Heart right ventricle (tissue), 16 donors: ENCODE data around the gene AGAP1. TPM values are rescaled to one million over a fixed set of nuclear protein-coding genes. Genes with fewer than 3 reads are reported as not detected.

ENCODE experiments used
- ATAC-seq, 8 donors: fragments of 200-7000 bp; cut with Tn5 transposase; one replicate each; pipeline ENCODE4 v1.9.1; 2020; ENCODE audit warnings: mild to moderate bottlenecking in 8 of 8, moderate library complexity in 8 of 8, moderate number of reproducible peaks in 1 of 8
- DNase-seq, 2 donors: peaks; one replicate each; pipeline ENCODE4 v3.0.0-alpha.2; 2020
- H3K27ac ChIP-seq, 10 donors: fragments of 200-600 bp; sonication (generic) in 2 of 10; one replicate each; pipeline versions ENCODE4 v1.5.0 to v1.8.0; 2020 to 2022; ENCODE audit warnings: mild to moderate bottlenecking in 3 of 10
- H3K27me3 ChIP-seq, 7 donors: fragments of 200-600 bp; one replicate each; pipeline ENCODE4 v1.8.0; 2021 to 2022; ENCODE audit warnings: mild to moderate bottlenecking in 2 of 7
- H3K36me3 ChIP-seq, 9 donors: fragments of 200-600 bp; sonication (generic) in 1 of 9; one replicate each; pipeline versions ENCODE4 v1.5.0 to v1.8.0; 2020 to 2022; ENCODE audit warnings: mild to moderate bottlenecking in 2 of 9
- H3K4me1 ChIP-seq, 9 donors: fragments of 200-600 bp; sonication (generic) in 1 of 9; one replicate each; pipeline versions ENCODE4 v1.5.0 to v1.8.0; 2020 to 2022; ENCODE audit warnings: mild to moderate bottlenecking in 4 of 9
- H3K4me3 ChIP-seq, 10 donors: fragments of 200-600 bp; sonication (generic) in 2 of 10; one replicate each; pipeline versions ENCODE4 v1.5.0 to v1.8.0; 2020 to 2022; ENCODE audit warnings: mild to moderate bottlenecking in 7 of 10, moderate library complexity in 2 of 10
- H3K9me3 ChIP-seq, 11 donors: fragments of 200-600 bp in 10 of 11; sonication (generic) in 2 of 11; one replicate each; pipeline versions ENCODE4 v1.5.0 to v1.8.0; 2013 to 2022; ENCODE audit warnings: mild to moderate bottlenecking in 2 of 11, control low read depth in 1 of 11, moderate library complexity in 1 of 11
- WGBS, 2 donors: extraction: QIAGEN DNeasy Blood & Tissue Kit; methylation state at CpG; one replicate each; pipeline ENCODE4 v1.1.7; 2013; ENCODE audit warnings: inconsistent platforms in 1 of 2; 5-methylcytosine and 5-hydroxymethylcytosine counted together
- intact Hi-C, 10 donors: fragments of 100-400 bp; cut with DNase I; formaldehyde crosslinking; loops; one replicate each; pipeline versions ENCODE4 v1.11.1 to v1.14.2; 2022
- polyA plus RNA-seq, 2 donors: library from polyadenylated mRNA; stranded (reverse); fragments of 200-250 nt; gene quantifications; one replicate each; pipeline ENCODE4 v1.2.3, GENCODE V29; 2013
- total RNA-seq, 10 donors: library from RNA; stranded (reverse); fragmentation: NEBNext Ultra II Directional in 3 of 10; extraction: Animal tissue kit (Norgen Biotek cat#: 25700) in 3 of 10; gene quantifications; one replicate each; pipeline versions ENCODE4 v1.2.1 to v1.2.4, GENCODE V29; 2021 to 2023
- TF ChIP-seq, protein P1 (sequence below), 9 donors: fragments of 200-600 bp; sonication (generic) in 2 of 9; IDR thresholded peaks; one replicate each; pipeline versions ENCODE4 v1.5.0 to v1.8.0; 2021 to 2022; ENCODE audit warnings: antibody characterized with exemption in 9 of 9, mild to moderate bottlenecking in 5 of 9, moderate library complexity in 1 of 9
- donor health status: Arrhythmogenic right ventricular cardiomyopathy.
- donor health status: ischemic (EF 13 %, LVEDD 7.1; RV severe dilation, severe dysfunction).
- donor health status: healthy with polysubstance abuse.
- donor health status: DM: no; HTN: yes; CAD: no.
- donor health status: DM: no; HTN: no; CAD: no.
- donor health status: ischemic (EF 25% LVEDD 6.9; RV normal size, moderate dysfunction).
- donor health status: ischemic (EF 25% LVEDD 5.7; RV mildly dilated, moderate dysfunction).
- donor health status: healthy.
- donor health status: DM: yes; HTN: yes; CAD: no.
- donor health status: Ischemic cardiomyopathy.
- donor health status: ischemic (EF 35%, LVEDD 5.7; RV mildly dilated, moderate dysfunction).
- donor health status: nonischemic (EF 11% LVEDD 7.7; RV severe dilation, severe dysfunction).
- donor health status: DM: yes; HTN: yes; CAD: no.
- donor health status: PGD.
- donor health status: ischemic (EF 29% LVEDD 5.4; RV normal size, mild dysfunction).
- donor health status: nonischemic (EF 23%, LVEDD 6.1; RV moderate dilation, normal function).

Gene AGAP1
- total and polyA plus RNA-seq, 12 donors, result 3.5 to 29.2 (median 19.4) TPM

- Histone ChIP-seq H3K4me1 (peaks cover 0 to 10% (median 6%) of the 10 kb centered on the region in 9 donors), H3K36me3 (no peaks in the 10 kb centered on the region), H3K27me3 (no peaks in the 10 kb centered on the region), H3K9me3 (peaks cover 0 to 5% (median 0%) of the 10 kb centered on the region in 11 donors), H3K4me3 (no peak overlapping the region), H3K27ac (no peak overlapping the region)
- ATAC-seq, result no peak
- intact Hi-C loops, result no loop called here
- TF ChIP-seq, protein P1, sequence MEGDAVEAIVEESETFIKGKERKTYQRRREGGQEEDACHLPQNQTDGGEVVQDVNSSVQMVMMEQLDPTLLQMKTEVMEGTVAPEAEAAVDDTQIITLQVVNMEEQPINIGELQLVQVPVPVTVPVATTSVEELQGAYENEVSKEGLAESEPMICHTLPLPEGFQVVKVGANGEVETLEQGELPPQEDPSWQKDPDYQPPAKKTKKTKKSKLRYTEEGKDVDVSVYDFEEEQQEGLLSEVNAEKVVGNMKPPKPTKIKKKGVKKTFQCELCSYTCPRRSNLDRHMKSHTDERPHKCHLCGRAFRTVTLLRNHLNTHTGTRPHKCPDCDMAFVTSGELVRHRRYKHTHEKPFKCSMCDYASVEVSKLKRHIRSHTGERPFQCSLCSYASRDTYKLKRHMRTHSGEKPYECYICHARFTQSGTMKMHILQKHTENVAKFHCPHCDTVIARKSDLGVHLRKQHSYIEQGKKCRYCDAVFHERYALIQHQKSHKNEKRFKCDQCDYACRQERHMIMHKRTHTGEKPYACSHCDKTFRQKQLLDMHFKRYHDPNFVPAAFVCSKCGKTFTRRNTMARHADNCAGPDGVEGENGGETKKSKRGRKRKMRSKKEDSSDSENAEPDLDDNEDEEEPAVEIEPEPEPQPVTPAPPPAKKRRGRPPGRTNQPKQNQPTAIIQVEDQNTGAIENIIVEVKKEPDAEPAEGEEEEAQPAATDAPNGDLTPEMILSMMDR (IDR thresholded peaks at IDR 0.05), result no peak
- WGBS, 2 donors, result 92 to 97% methylated on average over 11 of the region's 11 CpGs
- no peak for DNase-seq
These were observed 587.3 kb downstream of the AGAP1 start for GRCh38 chr2:236081171-236081570.

- Histone ChIP-seq H3K4me1 (peaks cover 0 to 16% (median 7%) of the 10 kb centered on the region in 9 donors), H3K27me3 (no peaks in the 10 kb centered on the region), H3K27ac (no peak overlapping the region), H3K36me3 (no peaks in the 10 kb centered on the region), H3K4me3 (no peak overlapping the region), H3K9me3 (peaks cover 0 to 5% (median 0%) of the 10 kb centered on the region in 11 donors)
- no peak for ATAC-seq
- no peak for DNase-seq
- TF ChIP-seq, protein P1 (IDR thresholded peaks at IDR 0.05), result no peak
- intact Hi-C loops, result no loop called here
- WGBS, 2 donors, result 84 to 86% methylated on average over 8 of the region's 8 CpGs
These were observed 588.2 kb downstream of the AGAP1 start for GRCh38 chr2:236082061-236082460.

DNA sequence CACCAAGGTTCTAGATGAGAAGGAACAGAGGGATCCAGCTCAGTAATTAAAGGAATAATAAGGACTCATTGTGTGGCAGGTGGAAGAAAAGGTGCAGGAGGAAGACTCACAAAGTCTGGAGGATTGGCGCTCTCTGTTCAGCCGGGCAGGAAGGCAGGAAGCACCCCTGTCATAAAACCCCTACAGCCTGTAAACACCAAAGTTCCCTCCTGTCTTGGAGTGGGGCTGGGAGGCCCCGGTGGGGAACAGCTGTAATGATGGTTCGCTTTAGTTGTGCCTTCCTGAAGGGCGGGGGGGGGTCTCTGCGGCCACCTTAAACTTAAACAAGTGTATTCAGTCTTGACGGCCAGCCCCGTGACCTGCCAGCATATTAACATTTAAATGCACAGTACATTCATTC lies 590.1 kb downstream of the AGAP1 start:
- Histone ChIP-seq H3K9me3 (peaks cover 0 to 5% (median 0%) of the 10 kb centered on the region in 11 donors), H3K36me3 (no peaks in the 10 kb centered on the region), H3K4me3 (no peak overlapping the region), H3K4me1 (peaks cover 0 to 16% (median 7%) of the 10 kb centered on the region in 9 donors), H3K27me3 (no peaks in the 10 kb centered on the region), H3K27ac (no peak overlapping the region)
- no peak for DNase-seq
- TF ChIP-seq, protein P1 (IDR thresholded peaks at IDR 0.05), result no peak
- ATAC-seq, result no peak
- intact Hi-C loops, result no loop called here
- 86 to 89% methylated on average over 8 of the region's 8 CpGs for WGBS, 2 donors

GRCh38 chr2:236085211-236085610 lies 591.4 kb downstream of the AGAP1 start:
- Histone ChIP-seq H3K36me3 (no peaks in the 10 kb centered on the region), H3K9me3 (peaks cover 0 to 2% (median 0%) of the 10 kb centered on the region in 11 donors), H3K27ac (no peak overlapping the region), H3K27me3 (no peaks in the 10 kb centered on the region), H3K4me1 (peaks cover 0 to 16% (median 7%) of the 10 kb centered on the region in 9 donors), H3K4me3 (no peak overlapping the region)
- DNase-seq, result no peak
- TF ChIP-seq, protein P1 (IDR thresholded peaks at IDR 0.05), result no peak
- 95 to 97% methylated on average over 2 of the region's 2 CpGs for WGBS, 2 donors
- intact Hi-C loops, result no loop called here
- ATAC-seq, result no peak
